ENCODE measurements around the gene RAD23A.

DNA sequence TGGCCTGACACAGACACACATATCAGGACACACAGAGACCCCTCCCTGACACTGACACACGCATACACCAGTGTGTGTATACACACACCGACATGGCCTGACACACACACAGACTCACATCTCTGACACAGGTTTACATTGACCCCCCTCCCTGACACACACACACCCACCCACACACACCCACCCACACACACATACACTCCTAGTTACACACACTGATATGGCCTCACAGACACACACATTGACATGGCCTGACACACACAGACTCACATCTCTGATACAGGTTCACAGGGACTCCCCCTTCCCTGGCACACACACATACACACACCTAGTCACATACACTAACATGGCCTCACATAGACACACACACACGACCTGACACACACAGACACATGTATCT, 45.2 kb downstream of the RAD23A start:
- no peak for TF ChIP-seq EZH2 (IDR thresholded peaks at IDR 0.05; ENCODE audit: borderline replicate concordance)
- TF ChIP-seq CTCF (IDR thresholded peaks at IDR 0.05; ENCODE audit: poor library complexity) = no peak

Data from hepatocyte (in vitro differentiated cells).